Neuronal stem cell (in vitro differentiated cells): ENCODE measurements around the gene PDZD2.

Source experiments
- DNase-seq: peaks from one replicate; pipeline ENCODE4 v3.0.0-alpha.2; 2013; ENCODE audit warnings: low spot score
- H2AFZ ChIP-seq: one replicate; pipeline ENCODE4 v1.6.1; 2013; ENCODE audit warnings: mild to moderate bottlenecking, low read length, inconsistent platforms
- H2AK5ac ChIP-seq: 2 replicates; pipeline ENCODE4 v1.6.1; 2013; ENCODE audit warnings: low read depth, mild to moderate bottlenecking, inconsistent platforms, low read length, moderate library complexity, mixed read lengths
- H2BK120ac ChIP-seq: 2 replicates; pipeline ENCODE4 v1.6.1; 2013; ENCODE audit warnings: low read depth, mild to moderate bottlenecking, inconsistent platforms, low read length, moderate library complexity, mixed read lengths
- H2BK12ac ChIP-seq: one replicate; pipeline ENCODE4 v1.6.1; 2013; ENCODE audit warnings: low read length, inconsistent platforms
- H2BK15ac ChIP-seq: 2 replicates; pipeline ENCODE4 v1.6.1; 2013; ENCODE audit warnings: mild to moderate bottlenecking, low read length, inconsistent platforms, mixed read lengths
- H2BK5ac ChIP-seq: one replicate; pipeline ENCODE4 v1.6.1; 2013; ENCODE audit warnings: inconsistent platforms, mild to moderate bottlenecking, low read length, moderate library complexity
- H3K14ac ChIP-seq: one replicate; pipeline ENCODE4 v1.6.1; 2013; ENCODE audit warnings: low read length, inconsistent platforms
- H3K18ac ChIP-seq: 2 replicates; pipeline ENCODE4 v1.6.1; 2013; ENCODE audit warnings: low read length, inconsistent platforms
- H3K23ac ChIP-seq: 2 replicates; pipeline ENCODE4 v1.6.1; 2013; ENCODE audit warnings: low read depth, mild to moderate bottlenecking, mixed read lengths, low read length, inconsistent platforms; ENCODE audit not compliant: poor library complexity
- H3K27ac ChIP-seq: replicated peaks from 3 replicates; pipeline ENCODE4 v1.5.1; 2013; ENCODE audit warnings: low read length, inconsistent platforms
- H3K27me3 ChIP-seq, 3 experiments: 2 replicates each; pipeline ENCODE4 v1.6.1; 2013; ENCODE audit warnings: low read length in 3 of 3, mild to moderate bottlenecking in 2 of 3, inconsistent platforms in 1 of 3, low read depth in 1 of 3, mixed read lengths in 1 of 3, moderate library complexity in 1 of 3; ENCODE audit not compliant: control insufficient read depth in 3 of 3, insufficient read depth in 3 of 3
- H3K36me3 ChIP-seq, 2 donors: replicated peaks in 1 of 2; 2 replicates each; pipeline ENCODE4 v1.6.1; 2013; ENCODE audit warnings: low read length in 2 of 2; ENCODE audit not compliant: control insufficient read depth in 2 of 2, insufficient read depth in 2 of 2
- H3K4ac ChIP-seq: 2 replicates; pipeline ENCODE4 v1.6.1; 2013; ENCODE audit warnings: inconsistent platforms, mild to moderate bottlenecking, low read length, moderate library complexity
- H3K4me1 ChIP-seq, 2 donors: 1 replicate in 1 of 2; 2 replicates in 1 of 2; pipeline ENCODE4 v1.6.1; 2013; ENCODE audit warnings: low read length in 2 of 2, low read depth in 1 of 2; ENCODE audit not compliant: control insufficient read depth in 2 of 2, insufficient read depth in 1 of 2
- H3K4me2 ChIP-seq: one replicate; pipeline ENCODE4 v1.6.1; 2013; ENCODE audit warnings: mild to moderate bottlenecking, low read length, inconsistent platforms; ENCODE audit not compliant: insufficient read depth, poor library complexity, severe bottlenecking
- H3K4me3 ChIP-seq, 2 donors: 2 replicates each; pipeline ENCODE4 v1.5.1; 2013; ENCODE audit warnings: low read length in 2 of 2, mild to moderate bottlenecking in 2 of 2, inconsistent platforms in 1 of 2, moderate library complexity in 1 of 2
- H3K79me1 ChIP-seq: one replicate; pipeline ENCODE4 v1.6.1; 2013; ENCODE audit warnings: low read depth, mild to moderate bottlenecking, inconsistent platforms, low read length, moderate library complexity
- H3K9ac ChIP-seq: one replicate; pipeline ENCODE4 v1.6.1; 2013; ENCODE audit warnings: mild to moderate bottlenecking, low read depth, low read length, inconsistent platforms; ENCODE audit not compliant: poor library complexity
- H3K9me3 ChIP-seq, 2 donors: replicated peaks in 1 of 2; 2 replicates each; pipeline versions ENCODE3 to v1.6.1; 2013; ENCODE audit warnings: low read length in 2 of 2, mild to moderate bottlenecking in 2 of 2, inconsistent platforms in 1 of 2, low read depth in 1 of 2, mixed read lengths in 1 of 2, moderate library complexity in 1 of 2; ENCODE audit not compliant: control insufficient read depth in 2 of 2, insufficient read depth in 1 of 2
- H4K8ac ChIP-seq: one replicate; pipeline ENCODE4 v1.6.1; 2013; ENCODE audit warnings: low read depth, mild to moderate bottlenecking, inconsistent platforms, low read length, moderate library complexity
- H4K91ac ChIP-seq: one replicate; pipeline ENCODE4 v1.6.1; 2013; ENCODE audit warnings: low read length, low read depth, mild to moderate bottlenecking, inconsistent platforms; ENCODE audit not compliant: poor library complexity
- WGBS, 2 donors: extraction: QIAGEN DNeasy Blood & Tissue Kit; methylation state at CpG; one replicate each; pipeline ENCODE4 v1.1.7; 2013; ENCODE audit warnings: missing lambda C conversion rate in 2 of 2, mixed read lengths in 1 of 2; ENCODE audit not compliant: insufficient read length in 2 of 2, insufficient replicate concordance in 1 of 2; ENCODE audit errors: extremely low coverage in 2 of 2; 5-methylcytosine and 5-hydroxymethylcytosine counted together

PDZD2 gene

DNA sequence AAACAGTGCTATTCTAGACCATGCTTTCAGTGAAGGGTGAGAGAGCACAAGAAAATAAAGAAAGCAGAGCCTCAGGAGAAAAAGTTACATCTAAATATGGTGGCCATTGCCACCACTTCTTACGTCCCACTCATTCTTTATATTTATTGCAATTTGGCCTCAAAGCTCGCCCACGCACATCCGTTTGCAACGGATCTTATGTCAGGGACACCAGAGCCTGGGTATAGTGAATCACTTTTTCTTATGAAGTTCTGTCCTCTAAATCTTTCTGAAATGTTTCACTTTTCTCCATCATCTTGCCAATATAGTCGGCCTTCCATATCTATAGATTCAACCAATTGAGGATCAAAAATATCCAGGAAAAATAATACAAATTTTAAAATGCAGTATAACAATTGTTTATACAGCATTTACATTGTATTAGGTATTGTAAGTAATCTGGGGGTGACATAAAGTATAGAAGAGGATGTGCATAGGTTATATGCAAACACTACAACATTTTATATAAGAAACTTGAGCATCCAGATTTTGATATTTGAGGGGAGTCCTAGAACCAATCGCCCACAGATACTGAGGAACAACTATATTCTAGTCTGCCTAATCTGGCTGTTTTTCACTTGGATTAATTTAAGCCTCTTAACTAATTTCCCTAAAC, 500.0 kb downstream of the PDZD2 start:
- no CpG with 5 or more reads among the region's 7 CpGs for WGBS, 2 donors

DNA sequence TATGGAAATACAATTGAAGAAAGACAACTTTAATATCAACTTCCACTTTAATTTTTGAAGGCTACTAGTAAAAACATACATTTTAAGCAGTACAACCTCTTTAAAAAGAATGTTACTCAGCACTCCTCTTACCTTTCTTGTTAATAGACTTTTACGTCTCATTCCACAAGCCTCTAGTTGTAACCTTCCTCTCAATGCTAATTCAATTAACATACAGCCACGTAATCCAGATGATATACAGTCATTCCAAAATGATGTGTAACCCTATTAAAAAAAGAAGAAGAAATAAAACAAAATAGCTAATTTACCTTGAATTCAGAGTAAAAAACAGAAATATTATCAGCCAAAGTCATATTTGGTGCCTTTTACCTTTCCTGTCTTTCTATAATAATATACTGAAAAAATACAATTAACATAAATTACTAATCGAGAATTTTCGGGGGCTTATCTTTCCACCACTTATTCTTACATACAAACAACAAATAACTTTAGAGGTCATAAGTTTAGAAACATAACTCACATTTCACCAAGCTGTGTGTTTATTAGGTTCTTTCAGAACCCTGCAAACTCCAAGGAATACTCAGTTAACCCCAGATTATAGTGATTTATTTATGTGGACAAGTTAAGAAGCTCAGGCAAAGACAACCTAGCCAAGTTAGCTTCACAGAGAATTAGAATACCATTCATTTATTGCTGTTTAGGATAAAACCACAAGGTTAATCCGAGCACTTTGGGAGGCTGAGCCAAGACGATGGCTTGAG, 504.9 kb downstream of the PDZD2 start:
- H2BK5ac ChIP-seq: no peak overlapping the region
- no peak overlapping the region for H3K4ac ChIP-seq
- peaks cover 2% of the 10 kb centered on the region for H3K79me1 ChIP-seq
- H2BK15ac ChIP-seq: no peak overlapping the region
- no peak for DNase-seq
- no peak overlapping the region for H4K8ac ChIP-seq
- H3K14ac ChIP-seq: no peak overlapping the region
- H3K27ac ChIP-seq: no peak overlapping the region
- peaks cover 0 to 24% of the 10 kb centered on the region in 2 donors for H3K9me3 ChIP-seq
- peaks cover under 1 to 63% of the 10 kb centered on the region in 2 donors for H3K36me3 ChIP-seq
- no CpG with 5 or more reads among the region's 6 CpGs for WGBS, 2 donors
- no peaks in the 10 kb centered on the region for H3K27me3 ChIP-seq
- H2AK5ac ChIP-seq: no peak overlapping the region
- no peaks in the 10 kb centered on the region for H3K4me1 ChIP-seq
- H2BK12ac ChIP-seq: no peak overlapping the region
- no peak overlapping the region for H3K4me2 ChIP-seq
- H4K91ac ChIP-seq: no peak overlapping the region
- no peak overlapping the region for H3K23ac ChIP-seq
- no peak overlapping the region for H2BK120ac ChIP-seq
- no peak overlapping the region for H3K4me3 ChIP-seq
- no peak overlapping the region for H2AFZ ChIP-seq
- H3K9ac ChIP-seq: no peak overlapping the region
- no peak overlapping the region for H3K18ac ChIP-seq

More for the DNA sequence above, 500.0 kb downstream of the PDZD2 start:
- Histone ChIP-seq H4K8ac (no peak overlapping the region), H3K27ac (no peak overlapping the region), H3K14ac (no peak overlapping the region), H2BK5ac (no peak overlapping the region), H3K36me3 (peaks cover 7 to 75% of the 10 kb centered on the region in 2 donors), H3K9me3 (peaks cover 0 to 7% of the 10 kb centered on the region in 2 donors), H3K79me1 (no peaks in the 10 kb centered on the region), H3K23ac (no peak overlapping the region), H3K4ac (no peak overlapping the region), H2AK5ac (no peak overlapping the region), H3K4me2 (no peak overlapping the region), H3K9ac (no peak overlapping the region), H2BK12ac (no peak overlapping the region), H2BK120ac (no peak overlapping the region), H3K18ac (no peak overlapping the region), H2AFZ (no peak overlapping the region), H3K27me3 (no peaks in the 10 kb centered on the region), H4K91ac (no peak overlapping the region), H2BK15ac (no peak overlapping the region), H3K4me1 (no peaks in the 10 kb centered on the region), H3K4me3 (no peak overlapping the region)
- no peak for DNase-seq

- Histone ChIP-seq H2AFZ (no peak overlapping the region), H3K4me1 (no peaks in the 10 kb centered on the region), H2BK120ac (no peak overlapping the region), H3K27ac (no peak overlapping the region), H3K4ac (no peak overlapping the region), H4K8ac (no peak overlapping the region), H3K9ac (no peak overlapping the region), H3K9me3 (peaks cover 0 to 28% of the 10 kb centered on the region in 2 donors), H2BK5ac (no peak overlapping the region), H3K4me2 (no peak overlapping the region), H3K79me1 (peaks cover 2% of the 10 kb centered on the region), H3K18ac (no peak overlapping the region), H4K91ac (no peak overlapping the region), H2AK5ac (no peak overlapping the region), H3K23ac (no peak overlapping the region), H3K36me3 (peaks cover 0 to 60% of the 10 kb centered on the region in 2 donors), H3K27me3 (no peaks in the 10 kb centered on the region), H3K14ac (no peak overlapping the region), H3K4me3 (no peak overlapping the region), H2BK15ac (no peak overlapping the region), H2BK12ac (no peak overlapping the region)
- no CpG with 5 or more reads among the region's 5 CpGs for WGBS, 2 donors
- DNase-seq: no peak
Measured at GRCh38 chr5:32144378-32145207, 505.7 kb downstream of the PDZD2 start.

DNA sequence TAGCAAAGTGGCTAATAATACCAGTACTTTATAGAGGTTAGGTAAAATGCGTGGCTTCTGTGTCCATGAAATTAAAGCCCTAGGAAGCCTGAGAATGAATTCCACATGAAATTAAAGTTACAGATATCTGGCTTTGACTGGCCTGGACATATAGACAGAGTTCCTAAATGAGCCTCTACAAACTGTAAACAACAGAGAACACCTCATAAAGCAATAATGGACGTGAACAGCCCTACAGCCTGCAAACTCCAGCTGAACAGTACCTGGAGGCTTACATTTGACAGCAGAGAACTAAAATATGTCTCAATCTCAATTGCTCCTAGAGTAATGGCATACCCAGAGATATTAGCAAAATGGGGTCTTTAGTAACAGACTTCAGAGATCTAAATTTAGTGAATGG, 506.4 kb downstream of the PDZD2 start:
- Histone ChIP-seq H4K91ac (no peak overlapping the region), H3K27me3 (no peaks in the 10 kb centered on the region), H3K14ac (no peak overlapping the region), H3K4me1 (no peaks in the 10 kb centered on the region), H2BK15ac (no peak overlapping the region), H3K79me1 (peaks cover 2% of the 10 kb centered on the region), H3K9me3 (peaks cover 0 to 28% of the 10 kb centered on the region in 2 donors), H2BK12ac (no peak overlapping the region), H3K4me3 (no peak overlapping the region), H3K27ac (no peak overlapping the region), H2AFZ (no peak overlapping the region), H2BK5ac (no peak overlapping the region), H2AK5ac (no peak overlapping the region), H3K4ac (no peak overlapping the region), H3K9ac (no peak overlapping the region), H2BK120ac (no peak overlapping the region), H3K36me3 (peaks cover 0 to 53% of the 10 kb centered on the region in 2 donors), H3K18ac (no peak overlapping the region), H4K8ac (no peak overlapping the region), H3K4me2 (no peak overlapping the region), H3K23ac (no peak overlapping the region)
- no CpG with 5 or more reads among the region's 2 CpGs for WGBS, 2 donors
- no peak for DNase-seq
